SK-N-SH treated with all-trans-retinoic acid at 6 μM for 48 hours (cell line): Measurements from ENCODE around the gene PSTPIP2.
A peak's percentile ranks its signal among the peaks of the same experiment; 100 is the strongest.

Experiments
- CSDC2 ChIP-seq: fragments of 250-450 bp; sonication (Bioruptor Pico); IDR thresholded peaks from 2 replicates; pipeline ENCODE4 v1.5.0; 2020; ENCODE audit warnings: mild to moderate bottlenecking, moderate library complexity
- GLIS3 ChIP-seq: fragments of 250-450 bp; sonication (Bioruptor Pico); IDR thresholded peaks from 2 replicates; pipeline ENCODE4 v1.5.0; 2020; ENCODE audit warnings: mild to moderate bottlenecking, moderate library complexity
- ISL1 ChIP-seq: fragments of 250-450 bp; sonication (Bioruptor Pico); IDR thresholded peaks from 2 replicates; pipeline ENCODE4 v2.1.2; 2022; ENCODE audit warnings: mild to moderate bottlenecking, moderate library complexity
- PATZ1 ChIP-seq: fragments of 250-450 bp; sonication (Bioruptor Pico); IDR thresholded peaks from 2 replicates; pipeline ENCODE4 v1.8.0; 2020; ENCODE audit warnings: mild to moderate bottlenecking, moderate library complexity, borderline replicate concordance
- PPARA ChIP-seq: fragments of 250-450 bp; sonication (Bioruptor Pico); IDR thresholded peaks from 2 replicates; pipeline ENCODE4 v1.5.0; 2020; ENCODE audit warnings: mild to moderate bottlenecking, borderline replicate concordance
- SNAI2 ChIP-seq: fragments of 250-450 bp; sonication (Bioruptor Pico); IDR thresholded peaks from 2 replicates; pipeline ENCODE4 v1.5.0; 2020; ENCODE audit warnings: mild to moderate bottlenecking, moderate library complexity
- ZFP3 ChIP-seq: fragments of 250-450 bp; sonication (Bioruptor Pico); IDR thresholded peaks from 2 replicates; pipeline ENCODE4 v1.5.0; 2020; ENCODE audit warnings: mild to moderate bottlenecking, moderate library complexity
- ZNF70 ChIP-seq: fragments of 450-650 bp; formaldehyde crosslinking; IDR thresholded peaks from 2 replicates; pipeline ENCODE4 v1.5.0; 2020; ENCODE audit warnings: mild to moderate bottlenecking, moderate library complexity

- TF ChIP-seq ISL1 (no peak), ZFP3 (CRISPR knock-in tag) (no peak), GLIS3 (CRISPR knock-in tag) (no peak), ZNF70 (CRISPR knock-in tag) (no peak), PATZ1 (CRISPR knock-in tag) (no peak), SNAI2 (CRISPR knock-in tag) (no peak), CSDC2 (CRISPR knock-in tag) (0 out of 2 replicates have a peak, but pooled peaks have one; percentile 69), PPARA (CRISPR knock-in tag) (no peak)
These were observed 26.5 kb upstream of the PSTPIP2 start for GRCh38 chr18:46098616-46098933.
